ENCODE results near the gene RAVER2.
"Not testable (repeated sequence)": the region's sequence is repeated elsewhere in the genome, so short reads cannot be mapped to it uniquely, and the experiment has no call there.

Gene RAVER2

GRCh38 chr1:64759968-64760367 lies 15.1 kb downstream of the RAVER2 start:
- Histone ChIP-seq H3K9me3 (ENCODE audit: severe bottlenecking) (no peaks in the 10 kb centered on the region), H3K27me3 (ENCODE audit: insufficient read depth, low read depth, severe bottlenecking) (no peaks in the 10 kb centered on the region), H3K36me3 (no peaks in the 10 kb centered on the region), H3K4me3 (ENCODE audit: low read depth, low read length) (no peak overlapping the region), H3K27ac (no peak overlapping the region)
- no peak for TF ChIP-seq CTCF (IDR thresholded peaks at IDR 0.05; ENCODE audit: low read depth, low read length)
- no peak for DNase-seq

GRCh38 chr1:64765012-64765411 lies 20.1 kb downstream of the RAVER2 start:
- H3K27me3 ChIP-seq (ENCODE audit: insufficient read depth, low read depth, severe bottlenecking), result no peaks in the 10 kb centered on the region
- no peak for TF ChIP-seq CTCF (IDR thresholded peaks at IDR 0.05; ENCODE audit: low read depth, low read length)
- DNase-seq, result no peak

GRCh38 chr1:64765826-64766225 lies 21.0 kb downstream of the RAVER2 start:
- Histone ChIP-seq H3K9me3 (ENCODE audit: severe bottlenecking) (no peaks in the 10 kb centered on the region), H3K36me3 (no peaks in the 10 kb centered on the region; the same call in 1 of the 2 replicates), H3K27ac (no peak overlapping the region), H3K27me3 (ENCODE audit: insufficient read depth, low read depth, severe bottlenecking) (no peaks in the 10 kb centered on the region), H3K4me3 (ENCODE audit: low read depth, low read length) (no peak overlapping the region)
- no peak for TF ChIP-seq CTCF (IDR thresholded peaks at IDR 0.05; ENCODE audit: low read depth, low read length)
- DNase-seq, result no peak

More at GRCh38 chr1:64765012-64765411, 20.1 kb downstream of the RAVER2 start:
- Histone ChIP-seq H3K36me3 (no peaks in the 10 kb centered on the region), H3K27ac (no peak overlapping the region), H3K9me3 (ENCODE audit: severe bottlenecking) (no peaks in the 10 kb centered on the region), H3K4me3 (ENCODE audit: low read depth, low read length) (no peak overlapping the region)

GRCh38 chr1:64766429-64766828 lies 21.6 kb downstream of the RAVER2 start:
- no peak for TF ChIP-seq CTCF (IDR thresholded peaks at IDR 0.05; ENCODE audit: low read depth, low read length)
- no peak for DNase-seq
- H3K9me3 ChIP-seq (ENCODE audit: severe bottlenecking), result no peaks in the 10 kb centered on the region

GRCh38 chr1:64769482-64769881 lies 24.6 kb downstream of the RAVER2 start:
- no peak for DNase-seq
- Histone ChIP-seq H3K27ac (no peak overlapping the region), H3K9me3 (ENCODE audit: severe bottlenecking) (no peaks in the 10 kb centered on the region), H3K36me3 (peaks cover 6% of the 10 kb centered on the region), H3K27me3 (ENCODE audit: insufficient read depth, low read depth, severe bottlenecking) (no peaks in the 10 kb centered on the region), H3K4me3 (ENCODE audit: low read depth, low read length) (no peak overlapping the region)
- no peak for TF ChIP-seq CTCF (IDR thresholded peaks at IDR 0.05; ENCODE audit: low read depth, low read length)

More at GRCh38 chr1:64766429-64766828, 21.6 kb downstream of the RAVER2 start:
- H3K27ac ChIP-seq, result no peak overlapping the region
- no peak overlapping the region for H3K4me3 ChIP-seq (ENCODE audit: low read depth, low read length)
- H3K36me3 ChIP-seq, result peaks cover 6% of the 10 kb centered on the region
- no peaks in the 10 kb centered on the region for H3K27me3 ChIP-seq (ENCODE audit: insufficient read depth, low read depth, severe bottlenecking)

GRCh38 chr1:64769971-64770370 lies 25.1 kb downstream of the RAVER2 start:
- Histone ChIP-seq H3K9me3 (ENCODE audit: severe bottlenecking) (no peaks in the 10 kb centered on the region), H3K27ac (no peak overlapping the region), H3K27me3 (ENCODE audit: insufficient read depth, low read depth, severe bottlenecking) (no peaks in the 10 kb centered on the region), H3K4me3 (ENCODE audit: low read depth, low read length) (no peak overlapping the region), H3K36me3 (peaks cover 6% of the 10 kb centered on the region)
- no peak for TF ChIP-seq CTCF (IDR thresholded peaks at IDR 0.05; ENCODE audit: low read depth, low read length)
- no peak for DNase-seq

GRCh38 chr1:64773306-64773705 lies 28.4 kb downstream of the RAVER2 start:
- not testable (repeated sequence) for H3K9me3 ChIP-seq (ENCODE audit: severe bottlenecking); H3K27ac ChIP-seq; H3K27me3 ChIP-seq (ENCODE audit: insufficient read depth, low read depth, severe bottlenecking); H3K4me3 ChIP-seq (ENCODE audit: low read depth, low read length); H3K36me3 ChIP-seq; DNase-seq

All from WERI-Rb-1 (cell line).